Measurements from ENCODE around the gene EFNB2.

GRCh38 chr13:106560821-106561220 lies 25.4 kb upstream of the EFNB2 start:
- TF ChIP-seq REST (IDR thresholded peaks at IDR 0.05; ENCODE audit: borderline replicate concordance) = no peak
- no peak for TF ChIP-seq POLR2AphosphoS5 (IDR thresholded peaks at IDR 0.05)

All from neural cell (in vitro differentiated cells).